ENCODE data around the gene SIRT4. TPM values are rescaled to one million over a fixed set of nuclear protein-coding genes. Genes with fewer than 3 reads are reported as not detected.

The SIRT4 gene
- total RNA-seq, 1 experiment from 2014 or later, result 2.1 TPM

GRCh38 chr12:120337730-120338129 lies 35.6 kb downstream of the SIRT4 start:
- H3K27me3 Mint-ChIP-seq (ENCODE audit: insufficient read depth, unreplicated experiment), result no peaks in the 10 kb centered on the region
- CTCF ChIA-PET, result no interaction called here
- H3K9me3 Mint-ChIP-seq (ENCODE audit: unreplicated experiment), result peaks cover 37% of the 10 kb centered on the region
- DNase-seq, result no peak
- peaks cover 8% of the 10 kb centered on the region for H3K36me3 Mint-ChIP-seq (ENCODE audit: insufficient read depth, unreplicated experiment)
- POLR2A ChIA-PET, result no interaction called here
- no peaks in the 10 kb centered on the region for H3K4me1 Mint-ChIP-seq (ENCODE audit: low read depth, unreplicated experiment)
- H3K9me3 ChIP-seq, result peaks cover 27% of the 10 kb centered on the region
- H3K27me3 ChIP-seq (replicated peaks; ENCODE audit: control insufficient read depth, insufficient read depth, low read length), result no peaks in the 10 kb centered on the region
- H3K4me3 Mint-ChIP-seq (ENCODE audit: unreplicated experiment), result no peak overlapping the region
- no peaks in the 10 kb centered on the region for H3K4me1 ChIP-seq
- no peak overlapping the region for H3K4me3 ChIP-seq (ENCODE audit: low read depth, low read length)
- H3K36me3 ChIP-seq (ENCODE audit: control insufficient read depth, insufficient read depth, low read length), result no peaks in the 10 kb centered on the region
- no TSS peak for BruUV-seq (replicated peaks)
- intact Hi-C loops (cut with micrococcal nuclease; ENCODE audit: unreplicated experiment), result no loop called here
- no peak for TF ChIP-seq CTCF (IDR thresholded peaks at IDR 0.05; ENCODE audit: insufficient read depth in 1 of 2, low read depth in 1 of 2, low read length in 1 of 2, severe bottlenecking in 1 of 2, unreplicated experiment in 1 of 2)
- no peak overlapping the region for H3K27ac Mint-ChIP-seq (ENCODE audit: unreplicated experiment)

- DNase-seq, result no peak
- Histone ChIP-seq H3K9me3 (peaks cover 27% of the 10 kb centered on the region), H3K36me3 (ENCODE audit: control insufficient read depth, insufficient read depth, low read length) (no peaks in the 10 kb centered on the region), H3K27me3 (replicated peaks; ENCODE audit: control insufficient read depth, insufficient read depth, low read length) (no peaks in the 10 kb centered on the region), H3K4me3 (ENCODE audit: low read depth, low read length) (no peak overlapping the region), H3K4me1 (no peaks in the 10 kb centered on the region)
- POLR2A ChIA-PET, result no interaction called here
- Mint-ChIP-seq H3K4me1 (ENCODE audit: low read depth, unreplicated experiment) (no peaks in the 10 kb centered on the region), H3K27me3 (ENCODE audit: insufficient read depth, unreplicated experiment) (no peaks in the 10 kb centered on the region), H3K4me3 (ENCODE audit: unreplicated experiment) (no peak overlapping the region), H3K27ac (ENCODE audit: unreplicated experiment) (no peak overlapping the region), H3K36me3 (ENCODE audit: insufficient read depth, unreplicated experiment) (peaks cover 18% of the 10 kb centered on the region), H3K9me3 (ENCODE audit: unreplicated experiment) (peaks cover 37% of the 10 kb centered on the region)
- no TSS peak for BruUV-seq (replicated peaks)
- TF ChIP-seq CTCF (IDR thresholded peaks at IDR 0.05; ENCODE audit: insufficient read depth in 1 of 2, low read depth in 1 of 2, low read length in 1 of 2, severe bottlenecking in 1 of 2, unreplicated experiment in 1 of 2), result no peak
- CTCF ChIA-PET, result no interaction called here
- intact Hi-C loops (cut with micrococcal nuclease; ENCODE audit: unreplicated experiment), result no loop called here
Measured at GRCh38 chr12:120339256-120339655, 37.1 kb downstream of the SIRT4 start.

GRCh38 chr12:120342175-120343038 lies 40.3 kb downstream of the SIRT4 start:
- Histone ChIP-seq H3K4me1 (no peaks in the 10 kb centered on the region), H3K36me3 (ENCODE audit: control insufficient read depth, insufficient read depth, low read length) (no peaks in the 10 kb centered on the region), H3K9me3 (peaks cover 12% of the 10 kb centered on the region), H3K4me3 (ENCODE audit: low read depth, low read length) (no peak overlapping the region), H3K27me3 (replicated peaks; ENCODE audit: control insufficient read depth, insufficient read depth, low read length) (no peaks in the 10 kb centered on the region)
- no peak for DNase-seq
- H3K9me3 Mint-ChIP-seq (ENCODE audit: unreplicated experiment), result peaks cover 17% of the 10 kb centered on the region
- CTCF ChIA-PET, result interaction anchor here (0.6 kb wide), 1 partner anchor 98 kb away, joined by 3 read pairs; no protein-coding TSS in a partner anchor
- no peak for TF ChIP-seq CTCF (IDR thresholded peaks at IDR 0.05; ENCODE audit: insufficient read depth in 1 of 2, low read depth in 1 of 2, low read length in 1 of 2, severe bottlenecking in 1 of 2, unreplicated experiment in 1 of 2)
- H3K27me3 Mint-ChIP-seq (ENCODE audit: insufficient read depth, unreplicated experiment), result no peaks in the 10 kb centered on the region
- POLR2A ChIA-PET, result no interaction called here
- H3K4me1 Mint-ChIP-seq (ENCODE audit: low read depth, unreplicated experiment), result no peaks in the 10 kb centered on the region
- peaks cover 23% of the 10 kb centered on the region for H3K36me3 Mint-ChIP-seq (ENCODE audit: insufficient read depth, unreplicated experiment)
- no TSS peak for BruUV-seq (replicated peaks)
- H3K4me3 Mint-ChIP-seq (ENCODE audit: unreplicated experiment), result no peak overlapping the region
- intact Hi-C loops (cut with micrococcal nuclease; ENCODE audit: unreplicated experiment), result no loop called here
- no peak overlapping the region for H3K27ac Mint-ChIP-seq (ENCODE audit: unreplicated experiment)

All from Caco-2 (cell line).